Neural cell (in vitro differentiated cells): ENCODE measurements around the gene HIGD2B. TPM values are rescaled to one million over a fixed set of nuclear protein-coding genes. Genes with fewer than 3 reads are reported as not detected.

Experiments used
- H2AFZ ChIP-seq: fragments of 200-600, 300-800 bp; sonication (generic), shearing (Covaris generic); 2 replicates; pipeline ENCODE4 v1.6.0; 2014; ENCODE audit warnings: low read depth, mild to moderate bottlenecking, antibody characterized with exemption, low read length, moderate library complexity
- H3F3A ChIP-seq: fragments of 200-600 bp; shearing (Covaris generic); 2 replicates; pipeline ENCODE4 v1.6.1; 2016; ENCODE audit warnings: mild to moderate bottlenecking, moderate library complexity, mixed read lengths, antibody characterized with exemption, low read length; ENCODE audit not compliant: insufficient read depth, poor library complexity, severe bottlenecking
- H3K27ac ChIP-seq: fragments of 200-600, 300-800 bp; sonication (generic), shearing (Covaris generic); 2 replicates; pipeline ENCODE4 v1.5.1; 2014; ENCODE audit warnings: mild to moderate bottlenecking, low read length, moderate library complexity
- H3K27me3 ChIP-seq: fragments of 300-800, 200-600 bp; sonication (generic), shearing (Covaris generic); 2 replicates; pipeline ENCODE4 v1.6.0; 2014; ENCODE audit warnings: mild to moderate bottlenecking, low read depth, low read length, moderate library complexity; ENCODE audit not compliant: insufficient read depth
- H3K36me3 ChIP-seq: fragments of 300-800, 200-600 bp; sonication (generic), shearing (Covaris generic); 2 replicates; pipeline ENCODE4 v1.5.1; 2014; ENCODE audit warnings: mild to moderate bottlenecking, antibody characterized with exemption, low read length, moderate library complexity; ENCODE audit not compliant: insufficient read depth
- H3K4me2 ChIP-seq: fragments of 300-800, 200-600 bp; sonication (generic), shearing (Covaris generic); 2 replicates; pipeline ENCODE4 v1.6.0; 2014; ENCODE audit warnings: mild to moderate bottlenecking, low read length
- H3K4me3 ChIP-seq: fragments of 300-800, 200-600 bp; sonication (generic), shearing (Covaris generic); 2 replicates; pipeline ENCODE4 v1.5.1; 2014; ENCODE audit warnings: mild to moderate bottlenecking, low read length, moderate library complexity
- H3K79me2 ChIP-seq: fragments of 200-600 bp; shearing (Covaris generic); replicated peaks from 2 replicates; pipeline ENCODE4 v1.6.0; 2014; ENCODE audit warnings: mild to moderate bottlenecking, low read length, moderate library complexity; ENCODE audit not compliant: insufficient read depth
- H3K9ac ChIP-seq: fragments of 300-800, 200-600 bp; sonication (generic), shearing (Covaris generic); 2 replicates; pipeline ENCODE4 v1.6.1; 2016; ENCODE audit warnings: mild to moderate bottlenecking, low read length, mixed read lengths
- H3K9me2 ChIP-seq: fragments of 200-600 bp; shearing (Covaris generic); 2 replicates; pipeline ENCODE4 v1.6.1; 2016; ENCODE audit warnings: mild to moderate bottlenecking, low read length, mixed read lengths; ENCODE audit not compliant: insufficient read depth
- H3K9me3 ChIP-seq: fragments of 200-600, 300-800 bp; sonication (generic), shearing (Covaris generic); 2 replicates; pipeline ENCODE4 v1.6.1; 2016; ENCODE audit warnings: mild to moderate bottlenecking, mixed run types, low read length, moderate library complexity, mixed read lengths
- H4K20me1 ChIP-seq: fragments of 200-600 bp; shearing (Covaris generic); 2 replicates; pipeline ENCODE4 v1.6.1; 2016; ENCODE audit warnings: mild to moderate bottlenecking, mixed run types; ENCODE audit not compliant: insufficient read depth
- EP300 ChIP-seq: fragments of 450-650 bp; conservative IDR thresholded peaks from 2 replicates; pipeline ENCODE4 v1.6.1; 2014; ENCODE audit warnings: antibody characterized with exemption, mild to moderate bottlenecking, moderate library complexity; ENCODE audit not compliant: poor library complexity, severe bottlenecking
- EZH2 ChIP-seq: fragments of 200-600, 300-800 bp; shearing (Covaris generic), sonication (generic); IDR thresholded peaks from 2 replicates; pipeline ENCODE4 v1.6.1; 2014; ENCODE audit warnings: antibody characterized with exemption, low read length, borderline replicate concordance, mild to moderate bottlenecking; ENCODE audit not compliant: insufficient read depth, poor library complexity, severe bottlenecking
- MXI1 ChIP-seq: fragments of 450-650 bp; conservative IDR thresholded peaks from 2 replicates; pipeline ENCODE4 v1.6.1; 2014; ENCODE audit warnings: antibody characterized with exemption, mild to moderate bottlenecking; ENCODE audit not compliant: poor library complexity, severe bottlenecking
- POLR2AphosphoS5 ChIP-seq: IDR thresholded peaks from 2 replicates; pipeline ENCODE4 v1.6.1; 2012
- RAD21 ChIP-seq: fragments of 450-650 bp; conservative IDR thresholded peaks from 2 replicates; pipeline ENCODE4 v1.6.1; 2014; ENCODE audit warnings: antibody characterized with exemption, mild to moderate bottlenecking, moderate library complexity
- SMC3 ChIP-seq: fragments of 450-650 bp; conservative IDR thresholded peaks from 2 replicates; pipeline ENCODE4 v1.6.1; 2014; ENCODE audit warnings: antibody characterized with exemption, mild to moderate bottlenecking, moderate library complexity; ENCODE audit not compliant: poor library complexity
- TAF1 ChIP-seq: IDR thresholded peaks from 2 replicates; pipeline ENCODE4 v1.6.1; 2012; ENCODE audit warnings: low read depth
- polyA plus RNA-seq: library from polyadenylated mRNA; depleted of rRNA; stranded (reverse); fragments of >200 nt; gene quantifications from 2 replicates; pipeline ENCODE4 v1.2.3, GENCODE V29; 2014
- TF ChIP-seq, protein P1 (sequence below): fragments of 450-650 bp; IDR thresholded peaks from 2 replicates; pipeline ENCODE4 v1.5.1; 2014; ENCODE audit warnings: antibody characterized with exemption, mild to moderate bottlenecking, moderate library complexity; ENCODE audit not compliant: poor library complexity, severe bottlenecking
- TF ChIP-seq, protein P2 (sequence below): IDR thresholded peaks from 2 replicates; pipeline ENCODE4 v1.6.1; 2012; ENCODE audit warnings: borderline replicate concordance

The HIGD2B gene
- polyA plus RNA-seq, 1 donor from 2014 or later: not detected

DNA sequence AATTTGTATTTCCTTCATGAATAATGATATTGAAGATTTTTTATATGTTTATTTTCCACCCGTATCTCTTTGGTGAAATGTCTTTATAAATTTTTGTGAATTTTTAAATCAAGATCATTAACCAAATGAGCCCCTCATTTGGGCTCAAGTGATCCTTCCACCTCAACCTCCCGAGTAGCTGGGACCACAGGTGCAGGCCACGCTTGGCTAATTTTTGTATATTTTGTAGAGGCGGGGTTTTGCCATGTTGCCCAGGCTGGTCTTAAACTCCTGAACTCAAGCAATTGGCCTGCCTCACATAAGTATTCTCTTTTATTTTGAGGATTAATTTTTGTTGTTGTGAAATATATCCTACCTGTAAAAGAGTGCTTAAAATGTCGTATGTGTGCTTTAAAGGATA, 5.0 kb upstream of the HIGD2B start (continued):
- TF ChIP-seq SMC3: no peak

DNA sequence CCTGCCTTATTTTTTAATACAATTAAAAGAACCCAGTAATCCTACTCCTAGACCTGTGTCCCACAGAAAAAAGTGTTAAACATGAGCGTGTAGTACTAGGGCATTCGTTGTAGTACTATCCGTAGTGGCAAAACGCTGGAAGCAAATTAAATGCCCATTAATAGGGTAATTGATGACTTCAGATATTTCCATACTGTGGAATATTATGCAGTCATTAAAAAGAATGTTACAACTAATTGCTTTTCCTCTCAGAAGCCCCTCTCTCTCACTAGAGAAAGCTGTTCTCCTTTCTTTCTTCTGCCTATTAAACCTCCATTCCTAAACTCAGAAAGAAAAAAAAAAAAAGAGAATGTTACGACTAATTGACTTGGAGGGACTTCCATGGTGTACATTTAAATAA, 2.7 kb upstream of the HIGD2B start:
- Histone ChIP-seq H3K9me2 (no peaks in the 10 kb centered on the region), H3K9ac (no peak overlapping the region), H3K79me2 (peaks cover 28% of the 10 kb centered on the region), H3K4me3 (no peak overlapping the region), H4K20me1 (no peaks in the 10 kb centered on the region), H3K27me3 (no peaks in the 10 kb centered on the region), H3K4me2 (no peak overlapping the region), H2AFZ (no peak overlapping the region), H3K27ac (no peak overlapping the region), H3K9me3 (no peaks in the 10 kb centered on the region), H3K36me3 (no peaks in the 10 kb centered on the region), H3F3A (no peaks in the 10 kb centered on the region)
- TF ChIP-seq TAF1 (no peak), EZH2 (no peak), RAD21 (no peak), MXI1 (no peak), SMC3 (no peak), POLR2AphosphoS5 (no peak)
- TF ChIP-seq, protein P1, sequence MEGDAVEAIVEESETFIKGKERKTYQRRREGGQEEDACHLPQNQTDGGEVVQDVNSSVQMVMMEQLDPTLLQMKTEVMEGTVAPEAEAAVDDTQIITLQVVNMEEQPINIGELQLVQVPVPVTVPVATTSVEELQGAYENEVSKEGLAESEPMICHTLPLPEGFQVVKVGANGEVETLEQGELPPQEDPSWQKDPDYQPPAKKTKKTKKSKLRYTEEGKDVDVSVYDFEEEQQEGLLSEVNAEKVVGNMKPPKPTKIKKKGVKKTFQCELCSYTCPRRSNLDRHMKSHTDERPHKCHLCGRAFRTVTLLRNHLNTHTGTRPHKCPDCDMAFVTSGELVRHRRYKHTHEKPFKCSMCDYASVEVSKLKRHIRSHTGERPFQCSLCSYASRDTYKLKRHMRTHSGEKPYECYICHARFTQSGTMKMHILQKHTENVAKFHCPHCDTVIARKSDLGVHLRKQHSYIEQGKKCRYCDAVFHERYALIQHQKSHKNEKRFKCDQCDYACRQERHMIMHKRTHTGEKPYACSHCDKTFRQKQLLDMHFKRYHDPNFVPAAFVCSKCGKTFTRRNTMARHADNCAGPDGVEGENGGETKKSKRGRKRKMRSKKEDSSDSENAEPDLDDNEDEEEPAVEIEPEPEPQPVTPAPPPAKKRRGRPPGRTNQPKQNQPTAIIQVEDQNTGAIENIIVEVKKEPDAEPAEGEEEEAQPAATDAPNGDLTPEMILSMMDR: no peak

DNA sequence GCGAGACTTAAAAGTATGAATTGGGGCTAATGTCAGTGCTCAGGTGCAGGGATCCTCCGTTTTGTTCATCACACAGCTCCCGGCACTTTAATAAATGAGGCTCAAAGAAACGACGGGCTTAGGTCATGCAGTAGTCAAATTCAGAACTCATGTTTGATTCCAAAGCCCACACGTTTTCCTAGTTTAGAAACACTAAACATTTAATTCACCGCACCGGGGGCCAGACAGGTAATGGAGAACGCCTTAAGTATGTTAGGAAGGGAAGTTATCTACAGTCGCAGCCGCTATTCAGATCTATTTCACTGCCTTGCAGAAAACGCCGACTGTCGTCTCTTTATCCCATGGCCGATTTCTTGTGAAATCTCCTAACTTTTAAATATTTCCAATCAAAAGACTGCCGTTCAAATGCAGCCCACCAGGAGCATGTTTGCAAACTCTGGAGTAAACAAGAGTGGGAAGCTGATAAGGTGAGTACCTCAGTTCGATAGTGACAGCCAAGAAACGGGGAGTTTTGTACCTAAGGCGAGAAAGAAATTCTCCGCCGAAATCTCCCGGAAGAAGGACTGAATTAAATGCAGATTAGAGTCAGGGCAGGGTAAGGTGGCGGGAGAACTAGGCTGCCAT, 569 bp downstream of the HIGD2B start:
- H2AFZ ChIP-seq: peak overlapping the region; percentile 96
- H3K79me2 ChIP-seq: peaks cover 23% of the 10 kb centered on the region
- H3K9me2 ChIP-seq: no peaks in the 10 kb centered on the region
- H3K9me3 ChIP-seq: no peaks in the 10 kb centered on the region
- H3K9ac ChIP-seq: peak overlapping the region; percentile 80
- H3K27ac ChIP-seq: peak overlapping the region; percentile 87
- TF ChIP-seq MXI1 (no peak), POLR2AphosphoS5 (no peak), EZH2 (no peak), EP300 (no peak), SMC3 (no peak)
- TF ChIP-seq, protein P2, sequence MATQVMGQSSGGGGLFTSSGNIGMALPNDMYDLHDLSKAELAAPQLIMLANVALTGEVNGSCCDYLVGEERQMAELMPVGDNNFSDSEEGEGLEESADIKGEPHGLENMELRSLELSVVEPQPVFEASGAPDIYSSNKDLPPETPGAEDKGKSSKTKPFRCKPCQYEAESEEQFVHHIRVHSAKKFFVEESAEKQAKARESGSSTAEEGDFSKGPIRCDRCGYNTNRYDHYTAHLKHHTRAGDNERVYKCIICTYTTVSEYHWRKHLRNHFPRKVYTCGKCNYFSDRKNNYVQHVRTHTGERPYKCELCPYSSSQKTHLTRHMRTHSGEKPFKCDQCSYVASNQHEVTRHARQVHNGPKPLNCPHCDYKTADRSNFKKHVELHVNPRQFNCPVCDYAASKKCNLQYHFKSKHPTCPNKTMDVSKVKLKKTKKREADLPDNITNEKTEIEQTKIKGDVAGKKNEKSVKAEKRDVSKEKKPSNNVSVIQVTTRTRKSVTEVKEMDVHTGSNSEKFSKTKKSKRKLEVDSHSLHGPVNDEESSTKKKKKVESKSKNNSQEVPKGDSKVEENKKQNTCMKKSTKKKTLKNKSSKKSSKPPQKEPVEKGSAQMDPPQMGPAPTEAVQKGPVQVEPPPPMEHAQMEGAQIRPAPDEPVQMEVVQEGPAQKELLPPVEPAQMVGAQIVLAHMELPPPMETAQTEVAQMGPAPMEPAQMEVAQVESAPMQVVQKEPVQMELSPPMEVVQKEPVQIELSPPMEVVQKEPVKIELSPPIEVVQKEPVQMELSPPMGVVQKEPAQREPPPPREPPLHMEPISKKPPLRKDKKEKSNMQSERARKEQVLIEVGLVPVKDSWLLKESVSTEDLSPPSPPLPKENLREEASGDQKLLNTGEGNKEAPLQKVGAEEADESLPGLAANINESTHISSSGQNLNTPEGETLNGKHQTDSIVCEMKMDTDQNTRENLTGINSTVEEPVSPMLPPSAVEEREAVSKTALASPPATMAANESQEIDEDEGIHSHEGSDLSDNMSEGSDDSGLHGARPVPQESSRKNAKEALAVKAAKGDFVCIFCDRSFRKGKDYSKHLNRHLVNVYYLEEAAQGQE: no peak
- no peaks in the 10 kb centered on the region for H3K36me3 ChIP-seq
- H3F3A ChIP-seq: no peaks in the 10 kb centered on the region
- peak overlapping the region; percentile 34 for H3K4me2 ChIP-seq
- H3K27me3 ChIP-seq: no peaks in the 10 kb centered on the region
- H3K4me3 ChIP-seq: peak overlapping the region; percentile 81
- no peaks in the 10 kb centered on the region for H4K20me1 ChIP-seq
